Measurements from ENCODE around the gene CACNA2D3. TPM values are rescaled to one million over a fixed set of nuclear protein-coding genes. Genes with fewer than 3 reads are reported as not detected.

Gene CACNA2D3
- total RNA-seq, 1 donor: 4.3 TPM

- TF ChIP-seq CTCF (IDR thresholded peaks at IDR 0.05; ENCODE audit: insufficient read depth, low read depth, low read length): no peak
- H3K4me3 ChIP-seq (ENCODE audit: low read depth, low read length): no peak overlapping the region
- DNase-seq (ENCODE audit: low read depth): no peak
These were observed 784.4 kb downstream of the CACNA2D3 start for GRCh38 chr3:54906763-54907162.

- H3K4me3 ChIP-seq (ENCODE audit: low read depth, low read length): no peak overlapping the region
- TF ChIP-seq CTCF (IDR thresholded peaks at IDR 0.05; ENCODE audit: insufficient read depth, low read depth, low read length): no peak
- DNase-seq (ENCODE audit: low read depth): no peak
These were observed 786.8 kb downstream of the CACNA2D3 start for GRCh38 chr3:54909191-54909590.

- no peak for TF ChIP-seq CTCF (IDR thresholded peaks at IDR 0.05; ENCODE audit: insufficient read depth, low read depth, low read length)
- H3K4me3 ChIP-seq (ENCODE audit: low read depth, low read length): no peak overlapping the region
- no peak for DNase-seq (ENCODE audit: low read depth)
These were observed 791.8 kb downstream of the CACNA2D3 start for GRCh38 chr3:54914180-54914579.

DNA sequence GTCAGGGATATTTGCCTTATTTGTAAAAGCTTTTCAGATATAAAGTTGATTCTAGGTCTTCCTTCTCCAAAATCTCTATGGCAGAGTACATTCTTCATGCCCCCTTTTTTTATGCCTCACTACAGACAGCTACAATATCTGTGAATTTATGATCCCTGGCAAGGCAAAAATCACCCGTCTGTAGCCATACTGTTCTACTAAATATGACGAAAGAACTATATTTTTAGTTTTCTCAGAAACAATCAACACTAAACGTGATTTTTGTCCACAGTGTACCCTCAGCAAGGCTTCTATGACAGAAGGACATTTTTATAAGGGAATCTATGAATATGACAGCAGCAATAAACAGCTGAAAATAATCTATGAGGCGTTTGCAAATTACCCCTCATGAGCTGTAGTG is 792.8 kb downstream of the CACNA2D3 start:
- no peak for DNase-seq (ENCODE audit: low read depth)
- no peak overlapping the region for H3K4me3 ChIP-seq (ENCODE audit: low read depth, low read length)
- TF ChIP-seq CTCF (IDR thresholded peaks at IDR 0.05; ENCODE audit: insufficient read depth, low read depth, low read length): no peak

GRCh38 chr3:54915976-54916375 is 793.6 kb downstream of the CACNA2D3 start:
- H3K4me3 ChIP-seq (ENCODE audit: low read depth, low read length): no peak overlapping the region
- no peak for TF ChIP-seq CTCF (IDR thresholded peaks at IDR 0.05; ENCODE audit: insufficient read depth, low read depth, low read length)
- no peak for DNase-seq (ENCODE audit: low read depth)

- no peak for TF ChIP-seq CTCF (IDR thresholded peaks at IDR 0.05; ENCODE audit: insufficient read depth, low read depth, low read length)
- no peak for DNase-seq (ENCODE audit: low read depth)
- no peak overlapping the region for H3K4me3 ChIP-seq (ENCODE audit: low read depth, low read length)
These were observed 794.4 kb downstream of the CACNA2D3 start for GRCh38 chr3:54916732-54917131.

GRCh38 chr3:54917174-54917573 is 794.8 kb downstream of the CACNA2D3 start:
- TF ChIP-seq CTCF (IDR thresholded peaks at IDR 0.05; ENCODE audit: insufficient read depth, low read depth, low read length): no peak
- DNase-seq (ENCODE audit: low read depth): no peak
- no peak overlapping the region for H3K4me3 ChIP-seq (ENCODE audit: low read depth, low read length)
